ENCODE results near the gene MAGI2.

Gene MAGI2

GRCh38 chr7:77995717-77996116 lies 1457.8 kb downstream of the MAGI2 start:
- no peak overlapping the region for H3K4me2 ChIP-seq (ENCODE audit: insufficient read depth, low read length)
- H2AFZ ChIP-seq (ENCODE audit: low read depth, low read length), result no peak overlapping the region
- H3K27me3 ChIP-seq (ENCODE audit: insufficient read depth, low read length, poor library complexity), result no peaks in the 10 kb centered on the region
- no peaks in the 10 kb centered on the region for H3K79me2 ChIP-seq (ENCODE audit: insufficient read depth, low read length)
- no peak overlapping the region for H3K27ac ChIP-seq (ENCODE audit: low read length)
- ATAC-seq (ENCODE audit: insufficient read depth, low read depth) (no peak; the same call in 2 of the 3 replicates), DNase-seq (no peak)
- TF ChIP-seq EZH2 (IDR thresholded peaks at IDR 0.05; ENCODE audit: borderline replicate concordance, low read depth, low read length, severe bottlenecking) (no peak), CTCF (IDR thresholded peaks at IDR 0.05; ENCODE audit: borderline replicate concordance, extremely low read depth, low read length, poor library complexity, severe bottlenecking) (peak; percentile 14)
- no peaks in the 10 kb centered on the region for H3K4me1 ChIP-seq (ENCODE audit: insufficient read depth, low read length)
- no peaks in the 10 kb centered on the region for H4K20me1 ChIP-seq (ENCODE audit: insufficient read depth, low read length)
- no peaks in the 10 kb centered on the region for H3K36me3 ChIP-seq (ENCODE audit: insufficient read depth, low read length)
- no peak overlapping the region for H3K9ac ChIP-seq (ENCODE audit: low read depth, low read length)
- H3K4me3 ChIP-seq (ENCODE audit: low read depth in 1 of 2, low read length in 2 of 2), result no peak overlapping the region
- no peaks in the 10 kb centered on the region for H3K9me3 ChIP-seq (ENCODE audit: insufficient read depth, low read length, severe bottlenecking)

GRCh38 chr7:77993838-77994237 lies 1459.6 kb downstream of the MAGI2 start:
- Histone ChIP-seq H3K9ac (ENCODE audit: low read depth, low read length) (no peak overlapping the region), H3K27me3 (ENCODE audit: insufficient read depth, low read length, poor library complexity) (no peaks in the 10 kb centered on the region), H3K4me1 (ENCODE audit: insufficient read depth, low read length) (no peaks in the 10 kb centered on the region), H3K36me3 (ENCODE audit: insufficient read depth, low read length) (no peaks in the 10 kb centered on the region), H3K79me2 (ENCODE audit: insufficient read depth, low read length) (no peaks in the 10 kb centered on the region), H3K9me3 (ENCODE audit: insufficient read depth, low read length, severe bottlenecking) (no peaks in the 10 kb centered on the region), H3K4me2 (ENCODE audit: insufficient read depth, low read length) (no peak overlapping the region), H2AFZ (ENCODE audit: low read depth, low read length) (no peak overlapping the region), H4K20me1 (ENCODE audit: insufficient read depth, low read length) (no peaks in the 10 kb centered on the region), H3K4me3 (ENCODE audit: low read depth in 1 of 2, low read length in 2 of 2) (no peak overlapping the region), H3K27ac (ENCODE audit: low read length) (no peak overlapping the region)
- TF ChIP-seq EZH2 (IDR thresholded peaks at IDR 0.05; ENCODE audit: borderline replicate concordance, low read depth, low read length, severe bottlenecking), result no peak
- TF ChIP-seq CTCF (IDR thresholded peaks at IDR 0.05; ENCODE audit: borderline replicate concordance, extremely low read depth, low read length, poor library complexity, severe bottlenecking), result no peak
- ATAC-seq (ENCODE audit: insufficient read depth, low read depth) (no peak), DNase-seq (no peak)

- Histone ChIP-seq H3K27me3 (ENCODE audit: insufficient read depth, low read length, poor library complexity) (no peaks in the 10 kb centered on the region), H3K4me3 (ENCODE audit: low read depth in 1 of 2, low read length in 2 of 2) (no peak overlapping the region), H3K4me2 (ENCODE audit: insufficient read depth, low read length) (no peak overlapping the region), H3K27ac (ENCODE audit: low read length) (no peak overlapping the region), H3K9ac (ENCODE audit: low read depth, low read length) (no peak overlapping the region), H3K4me1 (ENCODE audit: insufficient read depth, low read length) (no peaks in the 10 kb centered on the region), H3K79me2 (ENCODE audit: insufficient read depth, low read length) (no peaks in the 10 kb centered on the region), H3K9me3 (ENCODE audit: insufficient read depth, low read length, severe bottlenecking) (no peaks in the 10 kb centered on the region), H4K20me1 (ENCODE audit: insufficient read depth, low read length) (no peaks in the 10 kb centered on the region), H3K36me3 (ENCODE audit: insufficient read depth, low read length) (no peaks in the 10 kb centered on the region), H2AFZ (ENCODE audit: low read depth, low read length) (no peak overlapping the region)
- ATAC-seq (ENCODE audit: insufficient read depth, low read depth) (no peak), DNase-seq (no peak)
- TF ChIP-seq EZH2 (IDR thresholded peaks at IDR 0.05; ENCODE audit: borderline replicate concordance, low read depth, low read length, severe bottlenecking) (no peak), CTCF (IDR thresholded peaks at IDR 0.05; ENCODE audit: borderline replicate concordance, extremely low read depth, low read length, poor library complexity, severe bottlenecking) (no peak)
Measured at GRCh38 chr7:77991656-77992055, 1461.8 kb downstream of the MAGI2 start.

Data from DND-41 (cell line).